OCI-LY1 (cell line): ENCODE measurements around the gene LYVE1.

Experiments used
- H2AFZ ChIP-seq: fragments of 200-600 bp; sonication (generic), shearing (Covaris generic); 2 replicates; pipeline ENCODE4 v1.6.0; 2014; ENCODE audit warnings: antibody characterized with exemption, mild to moderate bottlenecking, low read length
- H3F3A ChIP-seq: fragments of 200-600 bp; sonication (generic), shearing (Covaris generic); 2 replicates; pipeline ENCODE4 v1.6.0; 2014; ENCODE audit warnings: mild to moderate bottlenecking, antibody characterized with exemption, low read length, moderate library complexity; ENCODE audit not compliant: insufficient read depth
- H3K27ac ChIP-seq: fragments of 200-600 bp; sonication (generic); 2 replicates; pipeline ENCODE4 v1.5.1; 2014; ENCODE audit warnings: low read length, mixed run types, mild to moderate bottlenecking, low read depth; ENCODE audit not compliant: poor library complexity, severe bottlenecking
- H3K27me3 ChIP-seq: fragments of 200-600 bp; sonication (generic); 2 replicates; pipeline ENCODE4 v1.6.0; 2014; ENCODE audit warnings: antibody characterized with exemption, mild to moderate bottlenecking, low read length, moderate library complexity; ENCODE audit not compliant: insufficient read depth
- H3K36me3 ChIP-seq: fragments of 200-600 bp; sonication (generic); 2 replicates; pipeline ENCODE4 v1.6.1; 2014; ENCODE audit warnings: mild to moderate bottlenecking, antibody characterized with exemption, low read length, moderate library complexity, mixed read lengths; ENCODE audit not compliant: insufficient read depth
- H3K4me1 ChIP-seq: fragments of 200-600 bp; sonication (generic); 2 replicates; pipeline ENCODE4 v1.5.1; 2014; ENCODE audit warnings: mild to moderate bottlenecking, low read length, moderate library complexity; ENCODE audit not compliant: insufficient read depth, severe bottlenecking
- H3K4me2 ChIP-seq: fragments of 200-600 bp; sonication (generic), shearing (Covaris generic); 2 replicates; pipeline ENCODE4 v1.6.1; 2014; ENCODE audit warnings: low read length
- H3K4me3 ChIP-seq: fragments of 200-600 bp; sonication (generic); 2 replicates; pipeline ENCODE4 v1.5.1; 2014; ENCODE audit warnings: low read length, low read depth, mild to moderate bottlenecking, mixed read lengths; ENCODE audit not compliant: poor library complexity, severe bottlenecking
- H3K79me2 ChIP-seq: fragments of 200-600 bp; shearing (Covaris generic); 2 replicates; pipeline ENCODE4 v1.6.1; 2016; ENCODE audit warnings: mixed run types, low read length, mixed read lengths; ENCODE audit not compliant: insufficient read depth
- H3K9ac ChIP-seq: fragments of 200-600 bp; sonication (generic), shearing (Covaris generic); 2 replicates; pipeline ENCODE4 v1.6.1; 2014; ENCODE audit warnings: mild to moderate bottlenecking, low read length, mixed read lengths
- H3K9me2 ChIP-seq: fragments of 200-600 bp; sonication (generic), shearing (Covaris generic); 2 replicates; pipeline ENCODE4 v1.6.1; 2014; ENCODE audit warnings: low read depth, mild to moderate bottlenecking, low read length, mixed read lengths
- H3K9me3 ChIP-seq: fragments of 200-600 bp; shearing (Covaris generic); 2 replicates; pipeline ENCODE4 v1.6.1; 2014; ENCODE audit warnings: low read length, mixed read lengths
- H4K20me1 ChIP-seq: fragments of 200-600 bp; sonication (generic), shearing (Covaris generic); 2 replicates; pipeline ENCODE4 v1.6.0; 2016; ENCODE audit warnings: mild to moderate bottlenecking, low read length; ENCODE audit not compliant: insufficient read depth
- EZH2 ChIP-seq: fragments of 200-600 bp; sonication (generic), shearing (Covaris generic); IDR thresholded peaks from 2 replicates; pipeline ENCODE4 v1.8.0; 2017; ENCODE audit warnings: borderline replicate concordance, mixed run types, mild to moderate bottlenecking, antibody characterized with exemption, low read length, moderate library complexity, mixed read lengths
- TF ChIP-seq, protein P1 (sequence below): fragments of 200-600 bp; sonication (generic), shearing (Covaris generic); IDR thresholded peaks from 2 replicates; pipeline ENCODE4 v1.5.1; 2017; ENCODE audit warnings: mild to moderate bottlenecking, antibody characterized with exemption, low read length, moderate library complexity, mixed read lengths

Gene LYVE1

GRCh38 chr11:10572533-10572932, 4.1 kb upstream of the LYVE1 start:
- no peak overlapping the region for H2AFZ ChIP-seq
- H3F3A ChIP-seq, result no peaks in the 10 kb centered on the region
- H3K4me2 ChIP-seq, result no peak overlapping the region
- H3K4me1 ChIP-seq, result no peaks in the 10 kb centered on the region
- H3K9ac ChIP-seq, result no peak overlapping the region
- H3K4me3 ChIP-seq, result no peak overlapping the region
- H3K9me3 ChIP-seq, result no peaks in the 10 kb centered on the region
- H3K27me3 ChIP-seq, result no peaks in the 10 kb centered on the region
- H3K36me3 ChIP-seq, result no peaks in the 10 kb centered on the region
- TF ChIP-seq EZH2, result no peak
- TF ChIP-seq, protein P1, sequence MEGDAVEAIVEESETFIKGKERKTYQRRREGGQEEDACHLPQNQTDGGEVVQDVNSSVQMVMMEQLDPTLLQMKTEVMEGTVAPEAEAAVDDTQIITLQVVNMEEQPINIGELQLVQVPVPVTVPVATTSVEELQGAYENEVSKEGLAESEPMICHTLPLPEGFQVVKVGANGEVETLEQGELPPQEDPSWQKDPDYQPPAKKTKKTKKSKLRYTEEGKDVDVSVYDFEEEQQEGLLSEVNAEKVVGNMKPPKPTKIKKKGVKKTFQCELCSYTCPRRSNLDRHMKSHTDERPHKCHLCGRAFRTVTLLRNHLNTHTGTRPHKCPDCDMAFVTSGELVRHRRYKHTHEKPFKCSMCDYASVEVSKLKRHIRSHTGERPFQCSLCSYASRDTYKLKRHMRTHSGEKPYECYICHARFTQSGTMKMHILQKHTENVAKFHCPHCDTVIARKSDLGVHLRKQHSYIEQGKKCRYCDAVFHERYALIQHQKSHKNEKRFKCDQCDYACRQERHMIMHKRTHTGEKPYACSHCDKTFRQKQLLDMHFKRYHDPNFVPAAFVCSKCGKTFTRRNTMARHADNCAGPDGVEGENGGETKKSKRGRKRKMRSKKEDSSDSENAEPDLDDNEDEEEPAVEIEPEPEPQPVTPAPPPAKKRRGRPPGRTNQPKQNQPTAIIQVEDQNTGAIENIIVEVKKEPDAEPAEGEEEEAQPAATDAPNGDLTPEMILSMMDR, result no peak
- no peaks in the 10 kb centered on the region for H4K20me1 ChIP-seq
- H3K27ac ChIP-seq, result no peak overlapping the region
- no peaks in the 10 kb centered on the region for H3K9me2 ChIP-seq
- H3K79me2 ChIP-seq, result no peaks in the 10 kb centered on the region

DNA sequence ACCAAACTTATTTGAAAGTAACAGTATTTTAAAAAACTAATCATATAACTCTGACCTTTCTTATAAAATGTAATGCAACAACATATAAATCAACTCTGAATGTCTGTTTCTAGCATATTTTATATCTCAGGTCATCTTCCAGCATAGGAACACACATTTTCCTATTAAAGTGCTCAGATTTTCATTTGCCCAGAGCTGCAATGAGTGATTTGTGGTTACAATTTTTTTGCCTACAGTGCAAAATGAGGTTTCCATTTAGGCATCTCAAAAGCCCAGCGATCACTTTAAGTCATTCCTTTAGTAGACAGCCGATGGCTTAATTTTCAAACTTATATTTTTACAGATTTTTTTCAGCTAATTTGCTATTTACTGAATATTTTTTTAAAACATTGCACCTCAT, 1.0 kb downstream of the LYVE1 start:
- Histone ChIP-seq H3K4me3 (no peak overlapping the region), H3K36me3 (no peaks in the 10 kb centered on the region), H3K9me3 (no peaks in the 10 kb centered on the region), H3K79me2 (no peaks in the 10 kb centered on the region), H4K20me1 (no peaks in the 10 kb centered on the region), H3K9ac (no peak overlapping the region), H3K27ac (no peak overlapping the region), H3K4me1 (no peaks in the 10 kb centered on the region), H3K4me2 (no peak overlapping the region), H3F3A (no peaks in the 10 kb centered on the region), H3K9me2 (no peaks in the 10 kb centered on the region), H3K27me3 (no peaks in the 10 kb centered on the region), H2AFZ (no peak overlapping the region)
- TF ChIP-seq EZH2, result no peak
- TF ChIP-seq, protein P1, result no peak

GRCh38 chr11:10566257-10566957, 2.1 kb downstream of the LYVE1 start:
- no peaks in the 10 kb centered on the region for H3K9me3 ChIP-seq
- H3F3A ChIP-seq, result no peaks in the 10 kb centered on the region
- H3K4me3 ChIP-seq, result no peak overlapping the region
- no peaks in the 10 kb centered on the region for H3K36me3 ChIP-seq
- H3K9ac ChIP-seq, result no peak overlapping the region
- no peaks in the 10 kb centered on the region for H4K20me1 ChIP-seq
- H2AFZ ChIP-seq, result no peak overlapping the region
- no peaks in the 10 kb centered on the region for H3K79me2 ChIP-seq
- TF ChIP-seq EZH2, result no peak
- TF ChIP-seq, protein P1, result no peak
- H3K4me1 ChIP-seq, result no peaks in the 10 kb centered on the region
- no peaks in the 10 kb centered on the region for H3K9me2 ChIP-seq
- H3K4me2 ChIP-seq, result no peak overlapping the region
- no peak overlapping the region for H3K27ac ChIP-seq
- H3K27me3 ChIP-seq, result no peaks in the 10 kb centered on the region
